ENCODE data around the gene PTPN4. TPM values are rescaled to one million over a fixed set of nuclear protein-coding genes. Genes with fewer than 3 reads are reported as not detected.

The PTPN4 gene
- total and polyA plus RNA-seq, 3 donors from 2014 or later, result 19.7 to 80.5 (median 58.5) TPM

GRCh38 chr2:119808516-119809147 lies 48.9 kb downstream of the PTPN4 start:
- intact Hi-C loops (cut with DNase I; ENCODE audit: low total_unique reads), result no loop called here
- TF ChIP-seq POLR2A (IDR thresholded peaks at IDR 0.05) (no peak), CTCF (IDR thresholded peaks at IDR 0.05) (no peak)
- no peak overlapping the region for H3K4me3 ChIP-seq
- H3K27me3 ChIP-seq, result no peaks in the 10 kb centered on the region
- H3K27ac ChIP-seq, result no peak overlapping the region
- H3K36me3 ChIP-seq (ENCODE audit: low read depth, missing control alignments), result no peaks in the 10 kb centered on the region
- DNase-seq, result no peak
- 64 to 72% methylated on average over 3 of the region's 3 CpGs for WGBS, 2 donors
- no peaks in the 10 kb centered on the region for H3K4me1 ChIP-seq
- H3K9me3 ChIP-seq, result no peaks in the 10 kb centered on the region

GRCh38 chr2:119809339-119810048 lies 49.8 kb downstream of the PTPN4 start:
- Histone ChIP-seq H3K4me3 (no peak overlapping the region), H3K27ac (no peak overlapping the region), H3K9me3 (no peaks in the 10 kb centered on the region), H3K27me3 (no peaks in the 10 kb centered on the region), H3K36me3 (ENCODE audit: low read depth, missing control alignments) (no peaks in the 10 kb centered on the region), H3K4me1 (no peaks in the 10 kb centered on the region)
- WGBS, 2 donors, result 56 to 64% methylated on average over 6 of the region's 6 CpGs
- TF ChIP-seq CTCF (IDR thresholded peaks at IDR 0.05) (no peak), POLR2A (IDR thresholded peaks at IDR 0.05) (no peak)
- intact Hi-C loops (cut with DNase I; ENCODE audit: low total_unique reads), result no loop called here
- DNase-seq, result no peak

GRCh38 chr2:119810049-119810630 lies 50.4 kb downstream of the PTPN4 start:
- no peaks in the 10 kb centered on the region for H3K4me1 ChIP-seq
- H3K4me3 ChIP-seq, result no peak overlapping the region
- no peaks in the 10 kb centered on the region for H3K27me3 ChIP-seq
- H3K27ac ChIP-seq, result no peak overlapping the region
- DNase-seq, result no peak
- TF ChIP-seq CTCF (IDR thresholded peaks at IDR 0.05), result no peak
- TF ChIP-seq POLR2A (IDR thresholded peaks at IDR 0.05), result no peak
- WGBS, 2 donors, result 84 to 88% methylated on average over 2 of the region's 2 CpGs
- intact Hi-C loops (cut with DNase I; ENCODE audit: low total_unique reads), result no loop called here
- H3K9me3 ChIP-seq, result no peaks in the 10 kb centered on the region
- no peaks in the 10 kb centered on the region for H3K36me3 ChIP-seq (ENCODE audit: low read depth, missing control alignments)

DNA sequence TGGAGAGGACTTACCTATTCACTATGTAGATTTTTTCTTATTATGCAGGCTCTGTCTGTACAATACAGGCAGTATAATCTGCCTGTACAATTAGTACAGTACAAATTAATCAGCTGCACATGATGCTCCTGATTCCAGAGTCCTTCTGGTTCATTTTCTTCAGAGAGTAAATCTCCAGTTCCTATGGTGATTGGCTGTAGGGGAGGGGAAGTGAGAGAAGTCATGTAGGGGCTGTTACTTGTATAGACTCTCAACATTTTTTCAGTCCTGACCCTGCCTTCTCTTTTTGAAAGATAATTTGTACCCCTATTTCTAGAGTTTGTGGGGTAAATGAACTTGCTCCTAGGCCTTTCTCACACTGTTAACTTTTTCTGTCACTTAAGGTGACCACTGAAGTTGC lies 54.5 kb downstream of the PTPN4 start:
- TF ChIP-seq CTCF (IDR thresholded peaks at IDR 0.05) (no peak), POLR2A (IDR thresholded peaks at IDR 0.05) (no peak)
- Histone ChIP-seq H3K9me3 (no peaks in the 10 kb centered on the region), H3K4me1 (no peaks in the 10 kb centered on the region), H3K27ac (no peak overlapping the region), H3K4me3 (no peak overlapping the region), H3K36me3 (ENCODE audit: low read depth, missing control alignments) (no peaks in the 10 kb centered on the region), H3K27me3 (no peaks in the 10 kb centered on the region)
- DNase-seq, result no peak
- intact Hi-C loops (cut with DNase I; ENCODE audit: low total_unique reads), result no loop called here

Measured in testis (tissue), 3 donors.